Cerebellar nuclear complex (tissue), 1 donor: ENCODE results near the gene KRTAP8-1.

Experiments used
- DNase-seq, 2 experiments: peaks; one replicate each; lab custom pipeline; 2025; lab: John Stamatoyannopoulos, UW

KRTAP8-1 gene

GRCh38 chr21:30813174-30813573 is at the start of gene KRTAP8-1:
Gene KRTAP8-1, minus strand, starts transcription at chr21:30813274. Its CDS starts 54 bp downstream, at chr21:30813220.
- no peak for DNase-seq

- DNase-seq = no peak
These were observed 34.8 kb upstream of the KRTAP8-1 start for GRCh38 chr21:30847627-30848500.

- no peak for DNase-seq
These were observed 29.9 kb upstream of the KRTAP8-1 start for GRCh38 chr21:30842990-30843389.

- no peak for DNase-seq
These were observed 26.2 kb upstream of the KRTAP8-1 start for GRCh38 chr21:30839304-30839703.

GRCh38 chr21:30838536-30838935 is 25.5 kb upstream of the KRTAP8-1 start:
- DNase-seq = no peak

- no peak for DNase-seq
These were observed 18.2 kb upstream of the KRTAP8-1 start for GRCh38 chr21:30831194-30831765.

GRCh38 chr21:30829659-30830058 is 16.6 kb upstream of the KRTAP8-1 start, which contains the start of gene KRTAP7-1:
Gene KRTAP7-1, minus strand, starts transcription at chr21:30829759. Its CDS starts 61 bp downstream, at chr21:30829698.
- no peak for DNase-seq

GRCh38 chr21:30818837-30819610 is 6.0 kb upstream of the KRTAP8-1 start:
- no peak for DNase-seq

- DNase-seq = no peak
These were observed 12.5 kb downstream of the KRTAP8-1 start for GRCh38 chr21:30800605-30801004.

- no peak for DNase-seq
These were observed 19.3 kb downstream of the KRTAP8-1 start for GRCh38 chr21:30793581-30794314.

GRCh38 chr21:30779249-30779648 is 33.8 kb downstream of the KRTAP8-1 start:
- DNase-seq = no peak

- DNase-seq = no peak
These were observed 43.2 kb downstream of the KRTAP8-1 start for GRCh38 chr21:30769724-30770431.
